Effector memory CD8-positive, alpha-beta T cell (primary cell): ENCODE results near the gene TM4SF5.

Experiments
- ATAC-seq: fragments of 150-1000 bp; cut with Tn5 transposase; replicated peaks from 2 replicates; pipeline ENCODE4 v1.10.0; 2021; ENCODE audit warnings: mild to moderate bottlenecking, moderate library complexity
- DNase-seq, 3 experiments: peaks; one replicate each; pipeline ENCODE4 v3.0.0; 2021
- H3K27ac Mint-ChIP-seq, 2 donors: one replicate each; pipeline ENCODE4 v1.8.0; 2022; ENCODE audit warnings: mild to moderate bottlenecking in 2 of 2, mixed read lengths in 2 of 2, moderate library complexity in 2 of 2
- H3K27me3 Mint-ChIP-seq, 2 donors: one replicate each; pipeline ENCODE4 v1.8.0; 2022; ENCODE audit warnings: mixed read lengths in 2 of 2
- H3K36me3 Mint-ChIP-seq: one replicate; pipeline ENCODE4 v1.8.0; 2022; ENCODE audit warnings: mild to moderate bottlenecking, moderate library complexity, mixed read lengths; ENCODE audit not compliant: insufficient read depth
- H3K4me1 Mint-ChIP-seq, 2 donors: one replicate each; pipeline ENCODE4 v1.8.0; 2022; ENCODE audit warnings: low read depth in 2 of 2, mixed read lengths in 2 of 2
- H3K4me3 Mint-ChIP-seq, 2 donors: one replicate each; pipeline ENCODE4 v1.8.0; 2022; ENCODE audit warnings: mild to moderate bottlenecking in 2 of 2, mixed read lengths in 2 of 2, moderate library complexity in 2 of 2
- H3K9me3 Mint-ChIP-seq, 2 donors: one replicate each; pipeline ENCODE4 v1.8.0; 2022; ENCODE audit warnings: mixed read lengths in 2 of 2

TM4SF5 gene

DNA sequence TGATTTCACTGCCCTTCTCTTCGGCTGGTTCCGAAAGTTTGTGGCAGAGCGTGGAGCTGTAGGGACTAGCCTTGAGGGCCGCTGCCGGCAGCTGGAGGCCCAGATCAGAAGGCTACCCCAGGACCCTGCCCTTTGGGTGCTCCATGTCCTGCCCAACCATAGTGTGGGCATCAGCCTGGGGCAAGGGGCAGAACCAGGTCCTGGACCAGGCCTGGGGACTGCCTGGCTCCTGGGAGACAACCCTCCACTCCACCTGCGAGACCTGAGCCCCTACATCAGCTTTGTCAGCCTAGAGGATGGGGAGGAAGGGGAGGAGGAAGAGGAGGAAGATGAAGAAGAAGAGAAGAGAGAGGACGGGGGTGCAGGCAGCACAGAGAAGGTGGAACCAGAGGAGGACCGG lies 31.1 kb upstream of the TM4SF5 start:
- Mint-ChIP-seq H3K27ac (peak overlapping the region; percentile 56 to 76), H3K4me3 (peak overlapping the region; percentile 81 to 90), H3K27me3 (peaks cover 20 to 53% of the 10 kb centered on the region in 2 donors), H3K4me1 (peaks cover 15 to 24% of the 10 kb centered on the region in 2 donors), H3K36me3 (peaks cover 8% of the 10 kb centered on the region), H3K9me3 (no peaks in the 10 kb centered on the region)
- ATAC-seq (no peak), DNase-seq (no peak)

DNA sequence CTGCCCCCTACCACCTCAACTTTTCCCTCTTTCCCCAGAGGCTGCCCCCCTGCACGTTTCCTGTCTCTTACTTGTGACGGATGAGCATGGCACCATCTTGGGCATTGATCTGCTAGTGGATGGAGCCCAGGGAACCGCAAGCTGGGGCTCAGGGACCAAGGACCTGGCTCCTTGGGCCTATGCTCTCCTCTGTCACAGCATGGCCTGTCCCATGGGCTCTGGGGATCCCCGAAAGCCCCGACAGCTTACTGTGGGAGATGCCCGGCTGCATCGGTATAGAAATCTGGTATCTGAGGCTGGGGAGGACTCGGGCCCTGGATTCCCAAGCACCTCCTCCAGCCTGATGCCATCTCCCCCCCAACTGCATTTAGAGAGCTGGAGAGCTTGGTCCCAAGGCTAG lies 30.1 kb upstream of the TM4SF5 start:
- Mint-ChIP-seq H3K27ac (no peak overlapping the region), H3K4me3 (peak overlapping the region in 1 of 2 donors; percentile 6), H3K36me3 (peaks cover 8% of the 10 kb centered on the region), H3K9me3 (no peaks in the 10 kb centered on the region), H3K4me1 (peaks cover 16 to 24% of the 10 kb centered on the region in 2 donors), H3K27me3 (peaks cover 22 to 55% of the 10 kb centered on the region in 2 donors)
- ATAC-seq = no peak
- DNase-seq = no peak

DNA sequence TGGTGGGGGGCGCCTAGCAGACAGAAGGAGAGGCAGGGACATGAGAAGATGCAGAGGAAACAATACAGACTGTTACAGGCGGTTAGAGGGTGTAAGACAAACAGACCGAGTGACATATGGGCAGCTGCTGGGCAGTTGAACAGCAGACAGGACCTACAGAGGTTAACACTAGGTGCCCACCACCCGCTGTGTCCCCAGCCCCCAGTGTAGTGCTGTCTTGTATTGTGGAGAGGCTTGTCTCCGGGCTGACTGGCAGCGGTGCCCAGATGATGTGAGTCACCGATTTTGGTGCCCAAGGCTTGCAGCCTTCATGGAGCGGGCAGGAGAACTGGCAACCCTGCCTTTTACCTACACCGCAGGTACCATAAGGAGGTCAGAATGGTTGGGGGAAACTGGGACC lies 29.6 kb upstream of the TM4SF5 start:
- no peaks in the 10 kb centered on the region for H3K9me3 Mint-ChIP-seq
- peaks cover 19 to 24% of the 10 kb centered on the region in 2 donors for H3K4me1 Mint-ChIP-seq
- no peak overlapping the region for H3K4me3 Mint-ChIP-seq
- DNase-seq (no peak), ATAC-seq (no peak)
- H3K27me3 Mint-ChIP-seq = peaks cover 25 to 55% of the 10 kb centered on the region in 2 donors
- H3K36me3 Mint-ChIP-seq = peaks cover 8% of the 10 kb centered on the region
- no peak overlapping the region for H3K27ac Mint-ChIP-seq

DNA sequence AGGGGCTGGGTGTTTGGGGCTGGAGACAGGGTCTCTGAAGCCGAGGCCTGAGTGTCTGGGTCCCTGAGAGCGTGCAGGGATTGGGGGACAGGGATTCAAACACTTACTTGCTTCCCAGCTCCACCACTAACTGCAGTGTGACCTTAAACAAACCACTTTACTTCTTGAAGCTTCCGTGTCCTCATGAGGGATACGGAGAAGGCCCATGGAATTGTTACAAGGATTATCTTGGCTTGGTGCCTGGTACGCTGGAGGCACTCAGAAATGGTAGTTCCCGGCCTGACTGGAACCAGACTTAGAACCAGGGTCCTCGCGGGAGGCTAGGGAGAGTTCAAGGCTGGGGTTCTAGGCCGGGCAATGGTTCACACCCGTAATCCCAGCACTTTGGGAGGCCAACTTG lies 29.1 kb upstream of the TM4SF5 start:
- no peak for ATAC-seq
- no peak overlapping the region for H3K4me3 Mint-ChIP-seq
- H3K4me1 Mint-ChIP-seq = peaks cover 19 to 24% of the 10 kb centered on the region in 2 donors

DNA sequence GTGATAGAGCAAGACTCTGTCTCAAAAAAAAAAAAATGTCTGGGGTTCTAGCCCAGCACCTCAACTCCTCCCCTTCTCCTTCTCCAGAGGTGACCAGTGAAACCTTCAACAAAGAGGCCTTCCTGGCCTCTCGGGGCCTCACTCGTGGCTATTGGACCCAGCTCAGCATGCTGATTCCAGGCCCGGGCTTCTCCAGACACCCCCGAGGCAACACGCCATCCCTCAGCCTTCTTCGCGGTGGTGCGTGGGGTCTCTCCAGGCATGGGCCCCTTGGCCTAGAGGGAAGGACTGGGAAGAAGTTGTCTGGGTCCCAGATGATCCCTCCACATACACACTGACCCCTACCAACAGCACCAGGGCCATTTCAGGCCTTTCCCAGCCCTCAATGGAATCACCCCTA lies 28.5 kb upstream of the TM4SF5 start:
- H3K4me1 Mint-ChIP-seq = peaks cover 22 to 29% of the 10 kb centered on the region in 2 donors
- DNase-seq (no peak), ATAC-seq (no peak)
- H3K36me3 Mint-ChIP-seq = peaks cover 8% of the 10 kb centered on the region
- H3K27me3 Mint-ChIP-seq = peaks cover 31 to 56% of the 10 kb centered on the region in 2 donors
- H3K27ac Mint-ChIP-seq = no peak overlapping the region
- H3K4me3 Mint-ChIP-seq = no peak overlapping the region
- H3K9me3 Mint-ChIP-seq = no peaks in the 10 kb centered on the region

More for the DNA sequence above, 29.1 kb upstream of the TM4SF5 start:
- H3K27me3 Mint-ChIP-seq = peaks cover 25 to 55% of the 10 kb centered on the region in 2 donors
- H3K36me3 Mint-ChIP-seq = peaks cover 8% of the 10 kb centered on the region
- H3K27ac Mint-ChIP-seq = no peak overlapping the region
- DNase-seq = no peak
- no peaks in the 10 kb centered on the region for H3K9me3 Mint-ChIP-seq

DNA sequence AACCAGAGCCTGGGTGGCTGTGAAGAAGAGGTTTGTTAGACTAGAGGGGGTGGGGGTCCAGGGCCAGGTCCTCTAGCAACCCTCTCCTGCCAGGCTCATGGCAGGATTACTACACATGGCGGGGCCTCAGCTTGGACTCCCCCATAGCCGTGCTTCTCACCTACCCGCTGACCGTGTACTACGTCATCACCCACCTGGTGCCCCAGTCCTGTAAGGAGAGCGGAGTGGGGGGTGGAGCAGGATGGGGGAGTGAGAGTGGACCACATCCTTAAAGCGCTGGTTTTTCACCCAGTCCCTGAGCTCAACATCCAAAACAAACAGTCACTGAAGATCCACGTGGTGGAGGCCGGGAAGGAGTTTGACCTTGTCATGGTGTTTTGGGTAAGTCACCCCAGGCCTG lies 27.8 kb upstream of the TM4SF5 start:
- Mint-ChIP-seq H3K9me3 (no peaks in the 10 kb centered on the region), H3K27me3 (peaks cover 37 to 57% of the 10 kb centered on the region in 2 donors), H3K4me3 (no peak overlapping the region), H3K4me1 (peaks cover 20 to 24% of the 10 kb centered on the region in 2 donors), H3K27ac (no peak overlapping the region), H3K36me3 (peaks cover 4% of the 10 kb centered on the region)
- no peak for DNase-seq
- ATAC-seq = no peak

DNA sequence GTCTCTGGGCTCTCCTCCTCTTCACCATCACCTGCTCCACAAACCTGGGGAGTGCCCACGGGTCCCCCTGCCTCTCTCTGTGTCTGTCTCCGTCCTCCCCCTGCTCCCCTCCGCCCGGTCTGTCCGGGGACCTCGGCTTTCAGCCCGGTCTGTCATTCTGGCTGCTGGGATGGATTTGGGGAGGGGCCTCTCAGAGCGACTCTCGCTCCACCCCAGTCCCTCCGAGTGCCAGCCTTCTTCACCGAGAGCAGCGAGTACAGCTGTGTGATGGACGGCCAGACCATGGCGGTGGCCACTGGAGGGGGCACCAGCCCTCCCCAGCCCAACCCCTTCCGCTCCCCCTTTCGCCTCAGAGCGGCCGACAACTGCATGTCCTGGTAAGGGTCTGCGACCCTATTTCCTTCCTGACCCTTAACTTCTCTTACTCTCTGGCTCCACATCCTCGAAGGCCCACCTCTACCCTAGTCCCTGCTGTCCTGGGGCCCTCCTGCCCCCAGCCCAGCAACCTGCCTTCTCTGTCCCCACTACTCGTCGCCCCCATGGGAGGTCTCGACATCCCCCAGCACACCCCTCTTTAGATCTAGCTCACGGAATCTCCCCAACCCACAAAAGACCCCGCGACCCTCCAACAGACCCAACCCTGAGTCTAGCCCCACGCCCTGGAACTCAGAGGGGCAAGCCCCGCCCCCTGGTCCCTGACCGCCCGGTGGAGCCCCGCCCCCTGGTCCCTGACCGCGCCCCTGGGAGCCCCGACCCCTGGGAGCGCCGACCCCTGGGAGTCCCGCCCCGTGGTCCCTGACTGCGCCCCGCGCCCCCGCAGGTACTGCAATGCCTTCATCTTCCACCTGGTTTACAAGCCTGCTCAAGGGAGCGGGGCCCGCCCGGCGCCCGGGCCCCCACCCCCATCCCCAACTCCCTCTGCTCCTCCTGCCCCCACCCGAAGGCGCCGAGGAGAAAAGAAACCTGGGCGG lies 26.4 kb upstream of the TM4SF5 start:
- Mint-ChIP-seq H3K4me1 (peaks cover 15 to 16% of the 10 kb centered on the region in 2 donors), H3K36me3 (no peaks in the 10 kb centered on the region), H3K27me3 (peaks cover 40 to 60% of the 10 kb centered on the region in 2 donors), H3K9me3 (no peaks in the 10 kb centered on the region), H3K27ac (no peak overlapping the region), H3K4me3 (no peak overlapping the region)
- DNase-seq = no peak
- ATAC-seq = no peak

DNA sequence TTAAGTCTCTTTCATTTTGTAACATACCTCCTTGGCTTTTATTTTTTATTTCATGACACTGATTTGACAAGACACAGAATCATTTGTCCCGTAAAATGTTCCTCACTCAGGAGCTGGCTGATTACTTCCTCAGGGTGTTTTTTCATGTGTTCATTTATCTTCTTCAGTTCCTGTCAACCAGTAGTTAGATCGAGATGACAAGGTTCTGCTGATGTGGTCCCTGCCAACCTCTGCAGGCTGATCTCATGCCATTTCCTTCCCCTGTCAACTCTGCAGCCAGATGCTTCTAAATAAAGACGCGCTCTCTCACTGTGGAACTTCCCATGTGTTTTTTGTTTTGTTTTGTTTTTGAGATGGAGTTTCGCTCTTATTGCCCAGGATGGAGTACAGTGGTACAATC lies 23.8 kb upstream of the TM4SF5 start:
- peak overlapping the region; percentile 21 to 39 for H3K4me3 Mint-ChIP-seq
- H3K27ac Mint-ChIP-seq = peak overlapping the region in 1 of 2 donors; percentile 6
- H3K27me3 Mint-ChIP-seq = peaks cover 48 to 61% of the 10 kb centered on the region in 2 donors
- no peaks in the 10 kb centered on the region for H3K36me3 Mint-ChIP-seq
- H3K4me1 Mint-ChIP-seq = peaks cover 14% of the 10 kb centered on the region in 2 donors
- no peaks in the 10 kb centered on the region for H3K9me3 Mint-ChIP-seq
- DNase-seq (no peak), ATAC-seq (peak; percentile 84)

DNA sequence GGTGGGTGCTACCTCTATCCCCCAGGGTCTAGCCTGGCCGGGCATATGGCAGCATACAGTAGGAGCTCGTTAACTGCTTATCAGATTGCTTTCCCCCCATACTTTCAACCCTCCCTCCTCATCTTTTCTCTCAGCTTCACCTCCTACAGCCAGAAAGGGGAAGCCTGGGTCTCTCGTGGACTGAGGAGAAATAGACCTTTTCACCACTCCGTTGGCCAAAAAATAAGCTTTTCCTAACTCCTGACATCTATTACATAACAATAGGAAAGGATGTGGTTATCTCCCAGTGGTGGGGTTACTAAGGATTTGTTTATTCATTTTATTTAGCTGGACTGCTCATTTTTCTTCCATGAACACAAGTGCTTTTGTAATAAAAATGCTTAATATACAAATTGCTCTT lies 23.0 kb upstream of the TM4SF5 start:
- ATAC-seq (no peak), DNase-seq (no peak)
- no peaks in the 10 kb centered on the region for H3K36me3 Mint-ChIP-seq
- no peaks in the 10 kb centered on the region for H3K9me3 Mint-ChIP-seq
- H3K4me1 Mint-ChIP-seq = peaks cover 14% of the 10 kb centered on the region in 2 donors
- H3K27ac Mint-ChIP-seq = no peak overlapping the region
- H3K27me3 Mint-ChIP-seq = peaks cover 48 to 64% of the 10 kb centered on the region in 2 donors
- peak overlapping the region in 1 of 2 donors; percentile 30 for H3K4me3 Mint-ChIP-seq

DNA sequence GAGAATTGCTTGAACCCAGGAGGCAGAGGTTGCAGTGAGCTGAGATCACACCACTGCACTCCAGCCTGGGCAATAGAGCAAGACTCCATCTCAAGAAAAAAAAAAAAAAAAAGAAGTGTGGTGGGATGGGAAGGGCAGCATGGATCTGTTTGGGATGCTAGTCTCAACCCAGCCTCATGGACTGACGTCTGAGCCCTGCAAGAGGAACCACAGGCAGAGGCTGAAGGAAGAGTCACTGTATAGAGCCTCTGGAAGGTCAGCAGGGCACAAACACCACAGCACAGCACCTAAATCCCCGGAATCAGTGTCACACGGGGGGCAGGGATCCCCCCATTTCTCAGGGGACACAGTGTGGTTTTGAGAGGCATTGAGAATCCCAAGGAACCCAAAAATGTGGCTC lies 21.1 kb upstream of the TM4SF5 start:
- H3K9me3 Mint-ChIP-seq = no peaks in the 10 kb centered on the region

DNA sequence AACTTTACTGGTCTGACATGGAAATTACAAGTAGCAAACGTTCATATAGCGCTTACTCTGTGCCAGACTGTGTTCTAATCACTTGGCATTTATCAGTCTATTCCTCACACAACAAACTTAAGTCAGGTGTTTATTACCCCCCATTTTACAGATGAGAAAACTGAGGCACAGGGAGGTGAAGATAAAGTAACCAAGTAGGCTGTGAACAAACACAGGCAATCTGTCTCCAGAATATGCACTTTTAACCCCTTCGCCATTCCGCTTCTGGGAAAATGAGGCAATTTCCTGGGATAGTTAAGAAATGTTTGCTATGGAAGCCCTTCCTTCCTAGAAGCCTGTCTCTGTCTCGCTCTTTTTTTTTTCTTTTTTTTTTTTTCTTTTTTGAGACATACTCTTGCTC lies 19.8 kb upstream of the TM4SF5 start:
- H3K27me3 Mint-ChIP-seq = peaks cover 47 to 70% of the 10 kb centered on the region in 2 donors

More for the DNA sequence above, 21.1 kb upstream of the TM4SF5 start:
- H3K36me3 Mint-ChIP-seq = no peaks in the 10 kb centered on the region
- ATAC-seq (no peak), DNase-seq (no peak)
- H3K4me3 Mint-ChIP-seq = no peak overlapping the region
- H3K27ac Mint-ChIP-seq = no peak overlapping the region
- peaks cover 53 to 70% of the 10 kb centered on the region in 2 donors for H3K27me3 Mint-ChIP-seq
- H3K4me1 Mint-ChIP-seq = peaks cover 8 to 14% of the 10 kb centered on the region in 2 donors

DNA sequence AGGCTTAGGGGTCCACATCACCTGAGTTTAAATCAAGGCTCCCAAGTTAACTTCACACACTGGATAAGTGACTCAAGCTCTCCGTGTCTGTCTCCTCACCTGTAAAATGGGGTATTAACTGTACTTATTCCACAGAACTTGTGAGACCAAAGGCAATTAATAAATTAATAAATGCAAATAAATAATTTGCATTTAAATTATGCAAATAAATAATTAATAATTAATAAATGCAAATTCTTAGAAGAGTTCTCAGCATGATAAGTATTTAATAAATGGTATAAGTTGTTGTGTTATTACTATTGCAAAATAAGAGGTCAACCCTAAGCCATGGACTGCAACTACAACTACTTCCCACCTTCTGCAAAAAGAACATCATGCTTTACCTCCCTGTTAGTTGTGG lies 18.3 kb upstream of the TM4SF5 start:
- Mint-ChIP-seq H3K4me3 (no peak overlapping the region), H3K27ac (no peak overlapping the region), H3K27me3 (peaks cover 40 to 76% of the 10 kb centered on the region in 2 donors), H3K9me3 (no peaks in the 10 kb centered on the region), H3K4me1 (peaks cover 0 to 3% of the 10 kb centered on the region in 2 donors), H3K36me3 (no peaks in the 10 kb centered on the region)
- DNase-seq (no peak), ATAC-seq (no peak)

More for the DNA sequence above, 19.8 kb upstream of the TM4SF5 start:
- H3K4me1 Mint-ChIP-seq = peaks cover 8 to 10% of the 10 kb centered on the region in 2 donors
- no peaks in the 10 kb centered on the region for H3K36me3 Mint-ChIP-seq
- no peak for DNase-seq
- no peak overlapping the region for H3K4me3 Mint-ChIP-seq
- no peak for ATAC-seq
- H3K27ac Mint-ChIP-seq = no peak overlapping the region
- no peaks in the 10 kb centered on the region for H3K9me3 Mint-ChIP-seq

DNA sequence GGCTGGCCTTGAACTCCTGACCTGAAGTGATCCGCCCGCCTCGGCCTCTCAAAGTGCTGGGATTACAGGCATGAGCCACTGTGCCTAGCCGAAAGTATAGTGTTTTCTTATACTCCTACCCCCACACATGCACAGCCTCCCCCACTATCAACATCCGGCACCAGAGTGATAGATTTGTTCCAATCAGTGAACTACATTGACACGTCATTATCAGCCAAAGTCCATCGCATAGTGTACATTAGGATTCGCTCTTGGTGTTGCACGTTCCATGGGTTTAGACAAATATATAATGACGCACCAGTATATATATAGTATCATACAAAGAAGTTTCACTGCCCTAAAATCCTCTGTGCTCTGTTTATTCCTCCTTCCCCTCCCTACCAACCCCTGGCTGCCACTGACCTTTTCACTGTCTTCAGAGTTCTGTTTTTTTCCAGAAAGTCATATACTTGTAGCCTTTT lies 11.9 kb upstream of the TM4SF5 start:
- DNase-seq (no peak), ATAC-seq (peak; percentile 19)
- H3K27me3 Mint-ChIP-seq = peaks cover 7 to 39% of the 10 kb centered on the region in 2 donors
- H3K9me3 Mint-ChIP-seq = no peaks in the 10 kb centered on the region
- no peak overlapping the region for H3K27ac Mint-ChIP-seq
- H3K36me3 Mint-ChIP-seq = no peaks in the 10 kb centered on the region
- H3K4me3 Mint-ChIP-seq = no peak overlapping the region
- H3K4me1 Mint-ChIP-seq = no peaks in the 10 kb centered on the region

DNA sequence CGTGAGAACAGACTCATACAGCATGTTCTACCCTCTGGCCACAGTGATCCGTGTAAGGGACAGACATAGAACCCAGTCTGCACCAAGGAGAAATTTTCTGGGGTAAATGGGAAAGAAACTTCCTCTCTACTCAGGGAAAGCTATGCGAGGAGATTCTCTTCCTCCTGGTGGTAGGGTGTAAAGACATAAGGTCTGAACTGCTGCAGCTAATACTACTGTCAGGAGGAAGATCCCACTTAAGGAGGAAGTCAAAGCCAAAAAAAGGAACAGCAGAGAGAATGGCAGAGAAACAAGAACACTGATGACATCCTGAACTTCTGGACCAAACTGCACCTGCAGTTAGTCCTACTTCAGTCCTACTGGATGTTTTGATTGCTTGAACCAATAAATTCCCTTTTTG lies 7.1 kb upstream of the TM4SF5 start:
- Mint-ChIP-seq H3K27ac (no peak overlapping the region), H3K27me3 (peaks cover 8 to 31% of the 10 kb centered on the region in 2 donors), H3K9me3 (no peaks in the 10 kb centered on the region), H3K4me3 (no peak overlapping the region), H3K4me1 (no peaks in the 10 kb centered on the region), H3K36me3 (peaks cover 6% of the 10 kb centered on the region)
- DNase-seq (no peak), ATAC-seq (no peak)
